ENCODE data around the gene POU3F2.

The POU3F2 gene

DNA sequence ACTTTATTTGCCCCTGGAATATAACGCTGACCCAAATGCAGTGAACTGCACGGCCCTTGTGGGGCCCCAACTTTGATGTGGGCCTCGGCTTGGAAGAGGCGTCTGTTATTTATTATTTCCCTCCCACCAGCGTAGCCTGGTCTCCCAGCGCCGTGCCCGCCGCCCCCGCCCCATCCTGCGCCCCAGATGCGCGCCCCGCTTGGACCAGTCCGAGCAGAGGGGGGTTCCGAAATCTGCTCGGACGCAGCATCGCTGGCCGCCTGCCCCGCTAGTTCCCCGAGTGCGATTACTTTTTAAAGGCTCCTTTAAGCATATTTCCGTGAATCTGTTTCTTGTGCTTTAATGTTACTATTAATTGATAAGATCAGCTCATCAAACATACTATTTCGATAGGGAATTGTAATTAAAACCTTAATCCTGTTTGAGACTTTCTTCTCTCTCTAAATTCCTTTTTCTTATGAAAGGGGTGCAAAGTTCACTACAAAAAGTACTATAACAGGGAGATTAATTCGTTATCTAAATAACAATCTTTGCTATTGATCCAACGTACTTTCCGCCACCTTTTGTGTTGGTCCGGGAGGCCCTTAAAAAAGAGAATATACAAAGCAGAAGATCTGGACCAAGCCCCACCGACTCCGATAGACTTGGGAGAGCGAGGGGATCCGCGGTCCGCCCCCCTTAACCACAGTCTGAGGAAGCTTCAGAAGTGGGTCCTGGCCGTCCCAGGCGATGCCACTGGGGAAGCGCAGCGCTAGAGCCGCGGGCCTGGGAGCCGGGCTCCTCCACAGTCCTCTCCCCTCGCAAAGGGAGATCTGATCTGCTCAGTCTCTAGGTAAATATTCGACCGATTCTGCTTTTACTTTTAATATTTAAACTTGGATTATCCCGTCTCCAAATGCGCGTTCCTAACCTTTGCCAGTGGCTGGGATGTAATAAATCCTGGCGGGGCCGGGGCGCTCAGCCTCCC is 10.2 kb downstream of the POU3F2 start:
- Histone ChIP-seq H3K36me3 (ENCODE audit: control insufficient read depth in 2 of 2, insufficient read depth in 1 of 2, low read length in 2 of 2) (peaks cover 0 to 15% of the 10 kb centered on the region in 2 experiments; a peak in 1 of 3 replicates), H3K4me3 (ENCODE audit: low read depth, low read length) (peak overlapping the region; percentile 50), H3K9me3 (ENCODE audit: control insufficient read depth, insufficient read depth, low read depth, low read length) (no peaks in the 10 kb centered on the region), H3K4me1 (ENCODE audit: control insufficient read depth, insufficient read depth, low read length) (peaks cover 3% of the 10 kb centered on the region), H3K27ac (ENCODE audit: extremely low read depth, low read depth, low read length) (peak overlapping the region; percentile 50)
- TF ChIP-seq IKZF3 (tag by site-specific recombination; IDR thresholded peaks at IDR 0.05), result 0 out of 2 replicates have a peak, but pooled peaks have one; percentile 23
- TF ChIP-seq, protein P1, sequence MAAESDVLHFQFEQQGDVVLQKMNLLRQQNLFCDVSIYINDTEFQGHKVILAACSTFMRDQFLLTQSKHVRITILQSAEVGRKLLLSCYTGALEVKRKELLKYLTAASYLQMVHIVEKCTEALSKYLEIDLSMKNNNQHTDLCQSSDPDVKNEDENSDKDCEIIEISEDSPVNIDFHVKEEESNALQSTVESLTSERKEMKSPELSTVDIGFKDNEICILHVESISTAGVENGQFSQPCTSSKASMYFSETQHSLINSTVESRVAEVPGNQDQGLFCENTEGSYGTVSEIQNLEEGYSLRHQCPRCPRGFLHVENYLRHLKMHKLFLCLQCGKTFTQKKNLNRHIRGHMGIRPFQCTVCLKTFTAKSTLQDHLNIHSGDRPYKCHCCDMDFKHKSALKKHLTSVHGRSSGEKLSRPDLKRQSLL (tag by site-specific recombination; IDR thresholded peaks at IDR 0.05), result peak; percentile 91
- TF ChIP-seq, protein P2, sequence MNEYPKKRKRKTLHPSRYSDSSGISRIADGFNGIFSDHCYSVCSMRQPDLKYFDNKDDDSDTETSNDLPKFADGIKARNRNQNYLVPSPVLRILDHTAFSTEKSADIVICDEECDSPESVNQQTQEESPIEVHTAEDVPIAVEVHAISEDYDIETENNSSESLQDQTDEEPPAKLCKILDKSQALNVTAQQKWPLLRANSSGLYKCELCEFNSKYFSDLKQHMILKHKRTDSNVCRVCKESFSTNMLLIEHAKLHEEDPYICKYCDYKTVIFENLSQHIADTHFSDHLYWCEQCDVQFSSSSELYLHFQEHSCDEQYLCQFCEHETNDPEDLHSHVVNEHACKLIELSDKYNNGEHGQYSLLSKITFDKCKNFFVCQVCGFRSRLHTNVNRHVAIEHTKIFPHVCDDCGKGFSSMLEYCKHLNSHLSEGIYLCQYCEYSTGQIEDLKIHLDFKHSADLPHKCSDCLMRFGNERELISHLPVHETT (tag by site-specific recombination; IDR thresholded peaks at IDR 0.05), result no peak
- TF ChIP-seq ZNF202 (tag by site-specific recombination; IDR thresholded peaks at IDR 0.05; ENCODE audit: borderline replicate concordance), result peak; percentile 39; the same call in 1 of the 2 replicates
- CTCF ChIA-PET, result interaction anchor here (0.5 to 1.9 kb wide), 12 partner anchors 13 to 789 kb away, joined by 3 to 12 read pairs (median 3); no protein-coding TSS in a partner anchor
- POLR2A ChIA-PET, result no interaction called here

DNA sequence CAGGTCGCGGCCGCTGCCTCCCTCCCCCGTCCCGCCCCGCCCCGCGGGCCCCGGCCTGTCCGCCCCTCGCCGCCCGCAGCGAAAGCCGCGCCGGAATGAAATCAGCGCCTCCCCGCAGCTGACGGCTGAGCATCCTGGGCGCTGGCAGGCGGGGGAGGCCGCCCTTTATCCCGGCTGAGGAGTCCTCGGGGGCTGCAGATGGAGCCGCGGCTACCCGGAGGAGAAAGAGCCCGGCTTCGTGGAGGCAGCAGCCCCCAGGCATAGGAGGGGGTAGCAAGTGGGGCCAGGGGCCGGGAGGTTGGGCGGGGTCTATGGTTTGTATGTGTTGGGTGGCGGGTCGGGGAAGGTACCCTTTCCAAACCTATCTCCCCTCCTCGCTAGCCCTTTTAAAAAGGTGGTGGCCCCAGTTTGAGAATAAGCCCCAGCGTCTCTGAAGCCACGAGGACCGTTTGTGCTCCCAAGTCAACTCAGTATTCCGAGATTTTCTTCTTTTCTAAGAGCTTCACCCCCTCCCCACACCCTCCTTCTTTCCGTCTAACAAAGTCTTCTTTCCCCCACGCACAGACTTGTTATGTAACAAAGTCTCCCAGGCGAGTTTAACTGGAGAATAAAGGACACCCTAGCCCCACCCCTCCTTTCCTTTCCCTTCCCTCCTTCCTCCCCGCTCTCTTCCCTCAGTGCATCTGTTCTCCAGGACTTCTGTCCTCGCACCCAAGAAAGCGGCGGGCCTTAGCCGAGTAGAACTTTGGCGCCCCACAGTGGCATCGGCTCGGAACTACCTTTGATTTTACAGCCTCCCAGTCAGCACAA is 11.0 kb downstream of the POU3F2 start:
- Histone ChIP-seq H3K9me3 (ENCODE audit: control insufficient read depth, insufficient read depth, low read depth, low read length) (no peaks in the 10 kb centered on the region), H3K4me1 (ENCODE audit: control insufficient read depth, insufficient read depth, low read length) (peaks cover 3% of the 10 kb centered on the region), H3K27ac (ENCODE audit: extremely low read depth, low read depth, low read length) (peak overlapping the region; percentile 50), H3K36me3 (ENCODE audit: control insufficient read depth in 2 of 2, insufficient read depth in 1 of 2, low read length in 2 of 2) (peaks cover 0 to 11% of the 10 kb centered on the region in 2 experiments; a peak in 1 of 3 replicates), H3K4me3 (ENCODE audit: low read depth, low read length) (peak overlapping the region; percentile 50)
- ChIA-PET POLR2A (interaction anchor here (0.6 to 0.7 kb wide), 2 partner anchors 11 to 45 kb away, joined by 3 to 4 read pairs; partner anchors contain the start of gene POU3F2), CTCF (interaction anchor here (0.5 to 1.9 kb wide), 18 partner anchors 8 to 971 kb away, joined by 3 to 12 read pairs (median 4); no protein-coding TSS in a partner anchor)
- TF ChIP-seq ZBTB8A (tag by site-specific recombination; IDR thresholded peaks at IDR 0.05) (peak; percentile 75), SP3 (tag by site-specific recombination; IDR thresholded peaks at IDR 0.05) (peak; percentile 42; the same call in 1 of the 2 replicates), ZNF335 (tag by site-specific recombination; conservative IDR thresholded peaks at IDR 0.05) (peak; percentile 93), IKZF3 (tag by site-specific recombination; IDR thresholded peaks at IDR 0.05) (peak; percentile 98), ZFP69B (tag by site-specific recombination; IDR thresholded peaks at IDR 0.05) (peak; percentile 84), EGR2 (tag by site-specific recombination; IDR thresholded peaks at IDR 0.05; ENCODE audit: low read depth) (peak; percentile 37; the same call in 1 of the 2 replicates), ZNF571 (tag by site-specific recombination; IDR thresholded peaks at IDR 0.05) (no peak), FEZF1 (tag by site-specific recombination; IDR thresholded peaks at IDR 0.05) (no peak), ZNF514 (tag by site-specific recombination; IDR thresholded peaks at IDR 0.05) (no peak), ZNF157 (tag by site-specific recombination; IDR thresholded peaks at IDR 0.05) (no peak), ZNF37A (tag by site-specific recombination; IDR thresholded peaks at IDR 0.05) (no peak), ZNF626 (tag by site-specific recombination; IDR thresholded peaks at IDR 0.05) (no peak), ZNF223 (tag by site-specific recombination; IDR thresholded peaks at IDR 0.05) (no peak), ZNF544 (tag by site-specific recombination; IDR thresholded peaks at IDR 0.05) (no peak)
- TF ChIP-seq, protein P3, sequence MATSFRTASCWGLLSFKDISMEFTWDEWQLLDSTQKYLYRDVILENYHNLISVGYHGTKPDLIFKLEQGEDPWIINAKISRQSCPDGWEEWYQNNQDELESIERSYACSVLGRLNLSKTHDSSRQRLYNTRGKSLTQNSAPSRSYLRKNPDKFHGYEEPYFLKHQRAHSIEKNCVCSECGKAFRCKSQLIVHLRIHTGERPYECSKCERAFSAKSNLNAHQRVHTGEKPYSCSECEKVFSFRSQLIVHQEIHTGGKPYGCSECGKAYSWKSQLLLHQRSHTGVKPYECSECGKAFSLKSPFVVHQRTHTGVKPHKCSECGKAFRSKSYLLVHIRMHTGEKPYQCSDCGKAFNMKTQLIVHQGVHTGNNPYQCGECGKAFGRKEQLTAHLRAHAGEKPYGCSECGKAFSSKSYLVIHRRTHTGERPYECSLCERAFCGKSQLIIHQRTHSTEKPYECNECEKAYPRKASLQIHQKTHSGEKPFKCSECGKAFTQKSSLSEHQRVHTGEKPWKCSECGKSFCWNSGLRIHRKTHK (tag by site-specific recombination; IDR thresholded peaks at IDR 0.05), result no peak
- TF ChIP-seq, protein P2 (tag by site-specific recombination; IDR thresholded peaks at IDR 0.05), result no peak
- TF ChIP-seq, protein P4, sequence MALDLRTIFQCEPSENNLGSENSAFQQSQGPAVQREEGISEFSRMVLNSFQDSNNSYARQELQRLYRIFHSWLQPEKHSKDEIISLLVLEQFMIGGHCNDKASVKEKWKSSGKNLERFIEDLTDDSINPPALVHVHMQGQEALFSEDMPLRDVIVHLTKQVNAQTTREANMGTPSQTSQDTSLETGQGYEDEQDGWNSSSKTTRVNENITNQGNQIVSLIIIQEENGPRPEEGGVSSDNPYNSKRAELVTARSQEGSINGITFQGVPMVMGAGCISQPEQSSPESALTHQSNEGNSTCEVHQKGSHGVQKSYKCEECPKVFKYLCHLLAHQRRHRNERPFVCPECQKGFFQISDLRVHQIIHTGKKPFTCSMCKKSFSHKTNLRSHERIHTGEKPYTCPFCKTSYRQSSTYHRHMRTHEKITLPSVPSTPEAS (tag by site-specific recombination; IDR thresholded peaks at IDR 0.05), result no peak
- TF ChIP-seq, protein P5, sequence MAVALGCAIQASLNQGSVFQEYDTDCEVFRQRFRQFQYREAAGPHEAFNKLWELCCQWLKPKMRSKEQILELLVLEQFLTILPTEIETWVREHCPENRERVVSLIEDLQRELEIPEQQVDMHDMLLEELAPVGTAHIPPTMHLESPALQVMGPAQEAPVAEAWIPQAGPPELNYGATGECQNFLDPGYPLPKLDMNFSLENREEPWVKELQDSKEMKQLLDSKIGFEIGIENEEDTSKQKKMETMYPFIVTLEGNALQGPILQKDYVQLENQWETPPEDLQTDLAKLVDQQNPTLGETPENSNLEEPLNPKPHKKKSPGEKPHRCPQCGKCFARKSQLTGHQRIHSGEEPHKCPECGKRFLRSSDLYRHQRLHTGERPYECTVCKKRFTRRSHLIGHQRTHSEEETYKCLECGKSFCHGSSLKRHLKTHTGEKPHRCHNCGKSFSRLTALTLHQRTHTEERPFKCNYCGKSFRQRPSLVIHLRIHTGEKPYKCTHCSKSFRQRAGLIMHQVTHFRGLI (tag by site-specific recombination; IDR thresholded peaks at IDR 0.05), result no peak
- TF ChIP-seq, protein P6, sequence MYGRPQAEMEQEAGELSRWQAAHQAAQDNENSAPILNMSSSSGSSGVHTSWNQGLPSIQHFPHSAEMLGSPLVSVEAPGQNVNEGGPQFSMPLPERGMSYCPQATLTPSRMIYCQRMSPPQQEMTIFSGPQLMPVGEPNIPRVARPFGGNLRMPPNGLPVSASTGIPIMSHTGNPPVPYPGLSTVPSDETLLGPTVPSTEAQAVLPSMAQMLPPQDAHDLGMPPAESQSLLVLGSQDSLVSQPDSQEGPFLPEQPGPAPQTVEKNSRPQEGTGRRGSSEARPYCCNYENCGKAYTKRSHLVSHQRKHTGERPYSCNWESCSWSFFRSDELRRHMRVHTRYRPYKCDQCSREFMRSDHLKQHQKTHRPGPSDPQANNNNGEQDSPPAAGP (tag by site-specific recombination; IDR thresholded peaks at IDR 0.05), result 0 out of 2 replicates have a peak, but pooled peaks have one; percentile 45
